K562 (cell line): Measurements from ENCODE around the gene CHAD. TPM values are rescaled to one million over a fixed set of nuclear protein-coding genes. Genes with fewer than 3 reads are reported as not detected.

ENCODE experiments used
- ATAC-seq: fragments of 200-7000 bp; cut with Tn5 transposase; 3 replicates; pipeline ENCODE4 v1.9.1; 2020; ENCODE audit warnings: moderate library complexity
- BruUV-seq: library from RNA; stranded (reverse); fragments of 400-500 nt; replicated peaks from 2 replicates; lab custom pipeline; 2021; lab: Mats Ljungman, UMichigan
- CTCF ChIA-PET: fragments of 300-600 bp; formaldehyde crosslinking; extraction: SDS; loops from one replicate; lab custom pipeline; 2021; ENCODE audit warnings: low intra/inter-chr PET ratio; lab: Yijun Ruan, JAX
- POLR2A ChIA-PET: fragments of 300-600, 350-650 bp; sonication (Branson Sonifier 250); formaldehyde crosslinking; extraction: SDS; loops from one replicate; lab custom pipeline; 2021; ENCODE audit warnings: antibody characterized with exemption, inconsistent platforms; lab: Yijun Ruan, JAX
- DNase-seq, 4 experiments: peaks; one replicate each; pipeline versions ENCODE4 v3.0.0 to v3.0.0-alpha.2; 2011 to 2018; ENCODE audit warnings: low spot score in 3 of 4, mixed read lengths in 3 of 4; ENCODE audit errors: extremely low read depth in 1 of 4
- FAIRE-seq: peaks from 2 replicates; lab custom pipeline; 2011; peaks lifted over from hg19 to GRCh38; lab: Jason Lieb, UNC
- H2AFZ ChIP-seq: 2 replicates; pipeline ENCODE4 v1.6.0; 2011; ENCODE audit warnings: low read depth, low read length, control low read depth, inconsistent platforms
- H3K27ac ChIP-seq: fragments of 200-600 bp; 3 replicates; pipeline ENCODE4 v1.8.0; 2011; ENCODE audit warnings: low read depth, mild to moderate bottlenecking, control low read depth, inconsistent platforms, low read length, moderate library complexity, mixed read lengths; ENCODE audit errors: extremely low read depth
- H3K27me3 ChIP-seq, 2 experiments: fragments of 300-600 bp in 1 of 2; 2 replicates in 1 of 2; 3 replicates in 1 of 2; pipeline versions ENCODE4 v1.6.0 to v1.8.0; 2011; ENCODE audit warnings: inconsistent platforms in 2 of 2, low read length in 2 of 2, mild to moderate bottlenecking in 1 of 2, mixed read lengths in 1 of 2, moderate library complexity in 1 of 2; ENCODE audit not compliant: control insufficient read depth in 2 of 2, insufficient read depth in 2 of 2
- H3K36me3 ChIP-seq: fragments of 300-600 bp; 3 replicates; pipeline ENCODE4 v1.8.0; 2011; ENCODE audit warnings: mild to moderate bottlenecking, low read length, inconsistent platforms; ENCODE audit not compliant: control insufficient read depth, insufficient read depth
- H3K4me1 ChIP-seq, 2 experiments: fragments of 200-600 bp in 1 of 2; replicated peaks in 1 of 2; 2 replicates in 1 of 2; 3 replicates in 1 of 2; pipeline versions ENCODE4 v1.5.1 to v1.8.0; 2011; ENCODE audit warnings: inconsistent platforms in 2 of 2, low read length in 2 of 2, mild to moderate bottlenecking in 1 of 2, mixed read lengths in 1 of 2, moderate library complexity in 1 of 2; ENCODE audit not compliant: control insufficient read depth in 2 of 2, insufficient read depth in 2 of 2
- H3K4me2 ChIP-seq: 2 replicates; pipeline ENCODE4 v1.6.1; 2011; ENCODE audit warnings: low read length, control low read depth, inconsistent platforms, mixed read lengths; ENCODE audit not compliant: insufficient read depth
- H3K4me3 ChIP-seq: fragments of 200-600 bp; sonication (generic), shearing (Covaris generic); 2 replicates; pipeline ENCODE4 v1.5.1; 2016; ENCODE audit warnings: control low read depth, inconsistent platforms
- H3K79me2 ChIP-seq: fragments of 200-600 bp; 3 replicates; pipeline ENCODE4 v1.8.0; 2011; ENCODE audit warnings: low read length, inconsistent platforms; ENCODE audit not compliant: control insufficient read depth, insufficient read depth
- H3K9ac ChIP-seq, 2 experiments: 2 replicates each; pipeline versions ENCODE4 v1.6.0 to v1.6.1; 2011; ENCODE audit warnings: low read depth in 2 of 2, low read length in 2 of 2, control low read depth in 1 of 2, inconsistent platforms in 1 of 2, mild to moderate bottlenecking in 1 of 2, mixed read lengths in 1 of 2; ENCODE audit not compliant: insufficient read depth in 1 of 2
- H3K9me1 ChIP-seq: one replicate; pipeline ENCODE4 v1.6.0; 2011; ENCODE audit warnings: inconsistent platforms, mild to moderate bottlenecking, low read length, moderate library complexity; ENCODE audit not compliant: control insufficient read depth, insufficient read depth
- H3K9me3 ChIP-seq: replicated peaks from 2 replicates; pipeline ENCODE4 v1.5.1; 2011; ENCODE audit warnings: low read depth, low read length, inconsistent platforms; ENCODE audit not compliant: control insufficient read depth, insufficient read depth
- H4K20me1 ChIP-seq: replicated peaks from 2 replicates; pipeline ENCODE4 v1.6.1; 2011; ENCODE audit warnings: low read length, inconsistent platforms, mixed read lengths; ENCODE audit not compliant: control insufficient read depth, insufficient read depth
- BDP1 ChIP-seq: IDR thresholded peaks from 3 replicates; pipeline ENCODE4 v1.6.1; 2011; ENCODE audit not compliant: insufficient read length, insufficient read depth
- CBX8 ChIP-seq: fragments of 200-600 bp; sonication (generic); IDR thresholded peaks from 2 replicates; pipeline ENCODE4 v1.6.1; 2012; ENCODE audit warnings: borderline replicate concordance, mixed run types, low read depth, mild to moderate bottlenecking, moderate library complexity, mixed read lengths, low read length, control low read depth, inconsistent platforms; ENCODE audit not compliant: poor library complexity, severe bottlenecking; ENCODE audit errors: extremely low read depth
- HLTF ChIP-seq: fragments of 450-650 bp; IDR thresholded peaks from 2 replicates; pipeline ENCODE4 v1.6.1; 2016
- LCOR ChIP-seq: sonication (generic); formaldehyde crosslinking; IDR thresholded peaks from 2 replicates; pipeline ENCODE4 v1.8.0; 2022; ENCODE audit warnings: mild to moderate bottlenecking, missing genetic modification reagents
- MEF2D ChIP-seq: conservative IDR thresholded peaks from 2 replicates; pipeline ENCODE4 v1.6.1; 2016; ENCODE audit warnings: low read depth, missing genetic modification characterization, missing compliant biosample characterization
- NR3C1 ChIP-seq: sonication (generic); formaldehyde crosslinking; IDR thresholded peaks from 2 replicates; pipeline ENCODE4 v1.8.1; 2022; ENCODE audit warnings: missing genetic modification reagents
- NR4A1 ChIP-seq, 2 experiments: fragments of 250-450 bp in 1 of 2; fragments of 450-650 bp in 1 of 2; sonication (Bioruptor Pico) in 1 of 2; IDR thresholded peaks; 2 replicates each; pipeline versions ENCODE4 v1.4.0 to v1.6.1; 2016 to 2020; ENCODE audit warnings: mild to moderate bottlenecking in 2 of 2, missing compliant biosample characterization in 1 of 2, missing genetic modification characterization in 1 of 2, moderate library complexity in 1 of 2
- POLR2AphosphoS5 ChIP-seq: IDR thresholded peaks from 2 replicates; pipeline ENCODE4 v1.6.1; 2011; ENCODE audit warnings: mild to moderate bottlenecking, low read depth, low read length, moderate library complexity; ENCODE audit not compliant: control insufficient read depth, insufficient read depth
- TCF7 ChIP-seq: sonication (generic); IDR thresholded peaks from 2 replicates; pipeline ENCODE4 v1.6.1; 2016; ENCODE audit warnings: antibody characterized with exemption, borderline replicate concordance
- WHSC1 ChIP-seq: IDR thresholded peaks from one replicate; pipeline ENCODE4 v1.6.1; 2012; ENCODE audit warnings: low read length, control low read depth, inconsistent platforms
- ZFP30 ChIP-seq: fragments of 250-450 bp; sonication (Bioruptor Pico); IDR thresholded peaks from 2 replicates; pipeline ENCODE4 v1.8.0; 2022; ENCODE audit warnings: moderate library complexity, mild to moderate bottlenecking, inconsistent platforms, borderline replicate concordance
- ZFP36 ChIP-seq: fragments of 150-350 bp; IDR thresholded peaks from 2 replicates; pipeline ENCODE4 v1.6.1; 2018; ENCODE audit warnings: low read length, low read depth; ENCODE audit not compliant: partially characterized antibody
- WGBS: fragments of 100-300 bp; shearing (Covaris generic); methylation state at CpG from one replicate; pipeline ENCODE4 v1.1.6; 2016; ENCODE audit warnings: low coverage, mixed read lengths; ENCODE audit not compliant: insufficient coverage; ENCODE audit errors: missing lambda C conversion rate; 5-methylcytosine and 5-hydroxymethylcytosine counted together
- in situ Hi-C: fragments of 300-500 bp; cut with MboI; formaldehyde crosslinking; loops from 4 replicates; pipeline ENCODE4 v1.15.0; 2018; ENCODE audit warnings: inconsistent platforms, mixed read lengths
- intact Hi-C: fragments of 100-400 bp; cut with micrococcal nuclease; formaldehyde crosslinking; loops from 2 replicates; pipeline ENCODE4 v1.14.2; 2022
- polyA plus RNA-seq, 8 experiments: library from polyadenylated mRNA; depleted of rRNA in 4 of 8; stranded (reverse) in 5 of 8; unstranded in 3 of 8; fragments of >200 nt; fragmentation: Nextera tagmentation in 2 of 8; fragmentation: Illumina TruSeq in 1 of 8; extraction: Ambion mirVana in 2 of 8; extraction: Trizol in 1 of 8; gene quantifications; 2 replicates each; pipeline versions ENCODE4 v1.2.1 to v1.2.3, GENCODE V29; 2011 to 2014; ENCODE audit warnings: inconsistent platforms in 1 of 8, missing spikeins in 1 of 8
- total RNA-seq, 7 experiments: library from RNA; depleted of rRNA in 6 of 7; stranded (reverse); fragments of >200 nt in 6 of 7; fragmentation: Illumina TruSeq in 2 of 7; extraction: Trizol in 2 of 7; gene quantifications; 2 replicates each; pipeline versions ENCODE4 v1.2.1 to v1.2.3, GENCODE V29; 2011 to 2021; ENCODE audit warnings: low replicate concordance in 1 of 7
- TF ChIP-seq, protein P1 (sequence below): fragments of 450-650 bp; formaldehyde crosslinking; IDR thresholded peaks from 2 replicates; pipeline ENCODE4 v1.4.0; 2020; ENCODE audit warnings: mild to moderate bottlenecking, mixed read lengths

The CHAD gene
- total and polyA plus RNA-seq, 9 of the 15 experiments (the other 6 are each of a cell fraction or from before 2014, with no cell fraction given), result not detected

DNA sequence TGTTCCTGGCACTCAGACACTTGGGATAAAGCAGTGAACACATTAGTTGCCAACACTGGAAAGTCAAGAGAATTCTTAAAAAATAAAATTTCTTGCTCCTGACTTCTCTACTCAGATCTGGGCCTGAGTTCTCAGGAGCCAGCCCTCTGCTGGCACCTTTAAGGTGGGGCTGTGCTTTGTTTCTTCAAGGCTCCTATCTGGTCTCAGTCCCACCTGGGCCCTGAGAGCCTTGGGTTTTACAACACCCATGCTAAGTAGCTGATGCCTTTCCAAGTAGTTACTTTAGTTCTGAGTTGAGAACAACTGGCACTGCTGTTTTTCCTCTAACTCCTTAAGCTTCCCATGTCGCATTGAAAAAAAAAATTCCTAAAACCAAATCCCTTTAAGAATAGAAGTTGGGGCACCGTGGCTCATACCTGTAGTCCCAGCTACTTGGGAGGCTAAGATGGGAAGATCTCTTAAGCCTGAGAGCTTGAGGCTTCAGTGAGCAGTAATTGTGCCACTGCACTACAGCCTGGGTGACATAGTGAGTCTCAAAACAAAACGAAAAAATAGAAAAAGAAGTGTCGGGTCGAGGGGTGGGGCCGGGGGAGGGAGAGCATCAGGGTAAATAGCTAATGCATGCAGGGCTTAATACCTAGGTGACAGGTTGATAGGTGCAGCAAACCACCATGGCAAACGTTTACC, 16.6 kb downstream of the CHAD start:
- Histone ChIP-seq H3K4me3 (no peak overlapping the region), H3K9ac (no peak overlapping the region), H3K4me2 (no peak overlapping the region), H3K9me1 (no peaks in the 10 kb centered on the region), H3K9me3 (no peaks in the 10 kb centered on the region), H4K20me1 (peaks cover 5% of the 10 kb centered on the region; the same call in 1 of the 2 replicates), H3K36me3 (no peaks in the 10 kb centered on the region), H3K79me2 (no peaks in the 10 kb centered on the region), H2AFZ (no peak overlapping the region), H3K27me3 (peaks cover 0 to 20% of the 10 kb centered on the region in 2 experiments; a peak in 2 of 5 replicates), H3K27ac (no peak overlapping the region), H3K4me1 (peaks cover 8 to 10% of the 10 kb centered on the region in 2 experiments; a peak in 4 of 5 replicates)
- ATAC-seq (no peak), DNase-seq (no peak), FAIRE-seq (no peak)
- no TSS peak for BruUV-seq
- CTCF ChIA-PET, result interaction anchor here (0.7 kb wide), 1 partner anchor 14 kb away, joined by 3 read pairs; no protein-coding TSS in a partner anchor
- 11% methylated on average over 7 of the region's 7 CpGs for whole genome bisulfite sequencing
- TF ChIP-seq CBX8 (peak; percentile 63), BDP1 (no peak)
- POLR2A ChIA-PET, result interaction anchor here (0.6 kb wide), 1 partner anchor 230 kb away, joined by 3 read pairs; no protein-coding TSS in a partner anchor
- in situ Hi-C loops, result no loop called here
- intact Hi-C loops, result no loop called here

DNA sequence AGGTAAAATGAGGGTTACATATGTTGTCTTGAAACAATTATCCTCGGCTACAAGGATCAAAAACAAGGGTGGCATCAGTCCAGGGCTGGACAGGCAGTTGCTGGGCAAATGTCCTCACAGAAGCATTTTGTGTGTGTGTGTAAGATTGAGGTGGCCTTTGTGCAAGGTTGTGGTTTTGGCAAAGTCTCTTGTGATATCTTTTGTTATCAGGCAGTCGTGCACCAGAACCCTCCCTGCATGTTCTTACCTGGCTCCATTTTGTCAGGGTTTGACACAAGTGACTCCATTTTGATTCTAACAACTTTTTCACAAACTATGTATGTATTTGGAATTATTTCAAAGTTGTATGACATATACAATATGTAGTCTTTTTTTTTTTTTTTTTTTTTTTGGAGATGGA, 20.0 kb downstream of the CHAD start:
- WGBS, result 10% methylated on average over 2 of the region's 2 CpGs
- no peak for FAIRE-seq
- no peak for TF ChIP-seq TCF7
- no peak for TF ChIP-seq WHSC1
- no peak for TF ChIP-seq POLR2AphosphoS5
- TF ChIP-seq, protein P1, sequence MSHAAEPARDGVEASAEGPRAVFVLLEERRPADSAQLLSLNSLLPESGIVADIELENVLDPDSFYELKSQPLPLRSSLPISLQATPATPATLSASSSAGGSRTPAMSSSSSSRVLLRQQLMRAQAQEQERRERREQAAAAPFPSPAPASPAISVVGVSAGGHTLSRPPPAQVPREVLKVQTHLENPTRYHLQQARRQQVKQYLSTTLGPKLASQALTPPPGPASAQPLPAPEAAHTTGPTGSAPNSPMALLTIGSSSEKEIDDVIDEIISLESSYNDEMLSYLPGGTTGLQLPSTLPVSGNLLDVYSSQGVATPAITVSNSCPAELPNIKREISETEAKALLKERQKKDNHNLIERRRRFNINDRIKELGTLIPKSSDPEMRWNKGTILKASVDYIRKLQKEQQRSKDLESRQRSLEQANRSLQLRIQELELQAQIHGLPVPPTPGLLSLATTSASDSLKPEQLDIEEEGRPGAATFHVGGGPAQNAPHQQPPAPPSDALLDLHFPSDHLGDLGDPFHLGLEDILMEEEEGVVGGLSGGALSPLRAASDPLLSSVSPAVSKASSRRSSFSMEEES (CRISPR knock-in tag), result peak; percentile 10; the same call in 1 of the 2 replicates
- no peak for TF ChIP-seq ZFP36
- TF ChIP-seq ZFP30 (CRISPR knock-in tag), result no peak
- TF ChIP-seq HLTF, result no peak
- TF ChIP-seq MEF2D (tag), result peak; percentile 80
- TF ChIP-seq NR4A1 (CRISPR knock-in tag; IDR thresholded peaks at IDR 0.05), result no peak
- TF ChIP-seq NR4A1 (tag; IDR thresholded peaks at IDR 0.05), result peak; percentile 92
- no peak for TF ChIP-seq LCOR
- TF ChIP-seq NR3C1 (CRISPR knock-in tag), result no peak

More for the DNA sequence above, 20.0 kb downstream of the CHAD start:
- no peak for ATAC-seq
- in situ Hi-C loops (no loop called here), intact Hi-C loops (no loop called here)
- Histone ChIP-seq H3K4me2 (no peak overlapping the region), H3K9me1 (no peaks in the 10 kb centered on the region), H3K9me3 (no peaks in the 10 kb centered on the region), H3K4me1 (peaks cover 10 to 17% of the 10 kb centered on the region in 2 experiments), H3K27me3 (0 out of 5 replicates have a peak, but pooled peaks cover 0 to 4% of the 10 kb centered on the region in 2 experiments), H3K27ac (no peak overlapping the region), H3K79me2 (no peaks in the 10 kb centered on the region), H3K9ac (no peak overlapping the region), H2AFZ (no peak overlapping the region), H3K36me3 (no peaks in the 10 kb centered on the region), H3K4me3 (no peak overlapping the region), H4K20me1 (peaks cover 5% of the 10 kb centered on the region; the same call in 1 of the 2 replicates)
- DNase-seq, result no peak
- CTCF ChIA-PET, result no interaction called here
- no TSS peak for BruUV-seq
- POLR2A ChIA-PET, result interaction anchor here (0.5 kb wide), 1 partner anchor 94 kb away, joined by 4 read pairs; no protein-coding TSS in a partner anchor
